ENCODE results near the gene MAP3K12. TPM values are rescaled to one million over a fixed set of nuclear protein-coding genes. Genes with fewer than 3 reads are reported as not detected.

MAP3K12 gene
- total and polyA plus RNA-seq, 2 experiments from 2014 or later: 6.6 to 17.9 TPM

Small RNA genes lying within 50 kb of the gene (small RNA-seq; reads per million reads assigned to genes)
- gene AC023509.3 (ENCODE audit: low replicate concordance): not detected

Other genes with a start within 250 kb of the MAP3K12 start
- 39.6 and 56.5 TPM in 2 replicates for gene ESPL1, start 231.2 kb downstream of the MAP3K12 start, total RNA-seq (2014; rRNA removed; shearing (Covaris generic))
- gene ESPL1, start 231.2 kb downstream of the MAP3K12 start, polyA plus RNA-seq (2016; fragmentation: Nextera tagmentation; extraction: Ambion mirVana): 12.7 and 13.2 TPM in 2 replicates
- gene PFDN5, start 203.9 kb downstream of the MAP3K12 start, total RNA-seq (2014; rRNA removed; shearing (Covaris generic)): 199 and 225 TPM in 2 replicates
- 567 and 586 TPM in 2 replicates for gene PFDN5, start 203.9 kb downstream of the MAP3K12 start, polyA plus RNA-seq (2016; fragmentation: Nextera tagmentation; extraction: Ambion mirVana)
- 65.0 and 66.5 TPM in 2 replicates for gene MYG1, start 199.8 kb downstream of the MAP3K12 start, total RNA-seq (2014; rRNA removed; shearing (Covaris generic))
- gene MYG1, start 199.8 kb downstream of the MAP3K12 start, polyA plus RNA-seq (2016; fragmentation: Nextera tagmentation; extraction: Ambion mirVana): 94.2 and 100.0 TPM in 2 replicates
- 77.7 and 81.7 TPM in 2 replicates for gene AAAS, start 177.8 kb downstream of the MAP3K12 start, total RNA-seq (2014; rRNA removed; shearing (Covaris generic))
- 36.7 and 40.4 TPM in 2 replicates for gene AAAS, start 177.8 kb downstream of the MAP3K12 start, polyA plus RNA-seq (2016; fragmentation: Nextera tagmentation; extraction: Ambion mirVana)
- gene SP7, start 163.1 kb downstream of the MAP3K12 start, total RNA-seq (2014; rRNA removed; shearing (Covaris generic)): 0.04 and 0.17 TPM in 2 replicates
- gene SP7, start 163.1 kb downstream of the MAP3K12 start, polyA plus RNA-seq (2016; fragmentation: Nextera tagmentation; extraction: Ambion mirVana): 0.16 TPM in 1 of 2 replicates, not detected in the other
- gene SP1, start 119.3 kb downstream of the MAP3K12 start, total RNA-seq (2014; rRNA removed; shearing (Covaris generic)): 68.4 and 73.3 TPM in 2 replicates
- 10.6 and 11.1 TPM in 2 replicates for gene SP1, start 119.3 kb downstream of the MAP3K12 start, polyA plus RNA-seq (2016; fragmentation: Nextera tagmentation; extraction: Ambion mirVana)
- gene AMHR2, start 75.6 kb downstream of the MAP3K12 start, total RNA-seq (2014; rRNA removed; shearing (Covaris generic)): 0.24 TPM in 1 of 2 replicates, not detected in the other
- not detected in 2 replicates for gene AMHR2, start 75.6 kb downstream of the MAP3K12 start, polyA plus RNA-seq (2016; fragmentation: Nextera tagmentation; extraction: Ambion mirVana)
- 70.5 and 120 TPM in 2 replicates for gene PRR13, start 57.7 kb downstream of the MAP3K12 start, total RNA-seq (2014; rRNA removed; shearing (Covaris generic))
- 302 and 303 TPM in 2 replicates for gene PRR13, start 57.7 kb downstream of the MAP3K12 start, polyA plus RNA-seq (2016; fragmentation: Nextera tagmentation; extraction: Ambion mirVana)
- gene PCBP2, start 47.4 kb downstream of the MAP3K12 start, total RNA-seq (2014; rRNA removed; shearing (Covaris generic)): 676 and 713 TPM in 2 replicates
- 397 and 473 TPM in 2 replicates for gene PCBP2, start 47.4 kb downstream of the MAP3K12 start, polyA plus RNA-seq (2016; fragmentation: Nextera tagmentation; extraction: Ambion mirVana)
- gene TARBP2, start 1.8 kb upstream of the MAP3K12 start, total RNA-seq (2014; rRNA removed; shearing (Covaris generic)): 55.7 and 83.4 TPM in 2 replicates
- gene TARBP2, start 1.8 kb upstream of the MAP3K12 start, polyA plus RNA-seq (2016; fragmentation: Nextera tagmentation; extraction: Ambion mirVana): 52.1 and 57.0 TPM in 2 replicates
- gene NPFF, start 8.0 kb upstream of the MAP3K12 start, total RNA-seq (2014; rRNA removed; shearing (Covaris generic)): 0.69 TPM in 1 of 2 replicates, not detected in the other
- 0.71 and 0.96 TPM in 2 replicates for gene NPFF, start 8.0 kb upstream of the MAP3K12 start, polyA plus RNA-seq (2016; fragmentation: Nextera tagmentation; extraction: Ambion mirVana)
- gene ATF7, start 126.9 kb upstream of the MAP3K12 start, total RNA-seq (2014; rRNA removed; shearing (Covaris generic)): 13.2 and 13.9 TPM in 2 replicates
- 16.3 and 16.6 TPM in 2 replicates for gene ATF7, start 126.9 kb upstream of the MAP3K12 start, polyA plus RNA-seq (2016; fragmentation: Nextera tagmentation; extraction: Ambion mirVana)
- 362 and 393 TPM in 2 replicates for gene ATP5MC2, start 176.6 kb upstream of the MAP3K12 start, total RNA-seq (2014; rRNA removed; shearing (Covaris generic))
- 815 and 821 TPM in 2 replicates for gene ATP5MC2, start 176.6 kb upstream of the MAP3K12 start, polyA plus RNA-seq (2016; fragmentation: Nextera tagmentation; extraction: Ambion mirVana)
- gene CALCOCO1, start 228.0 kb upstream of the MAP3K12 start, total RNA-seq (2014; rRNA removed; shearing (Covaris generic)): 20.4 and 21.3 TPM in 2 replicates
- 4.6 and 6.5 TPM in 2 replicates for gene CALCOCO1, start 228.0 kb upstream of the MAP3K12 start, polyA plus RNA-seq (2016; fragmentation: Nextera tagmentation; extraction: Ambion mirVana)

Data from GM23338 (cell line).